K562 (cell line): ENCODE results near the gene PSMB10. TPM values are rescaled to one million over a fixed set of nuclear protein-coding genes. Genes with fewer than 3 reads are reported as not detected.

ENCODE experiments used
- CBFA2T2 ChIP-seq: fragments of 450-650 bp; conservative IDR thresholded peaks from 2 replicates; pipeline ENCODE4 v1.6.1; 2017; ENCODE audit warnings: mild to moderate bottlenecking
- DDX20 ChIP-seq: fragments of 450-650 bp; IDR thresholded peaks from 2 replicates; pipeline ENCODE4 v1.6.1; 2016; ENCODE audit warnings: missing genetic modification characterization, low read depth, mild to moderate bottlenecking, missing compliant biosample characterization, moderate library complexity
- E2F5 ChIP-seq: sonication (generic); formaldehyde crosslinking; IDR thresholded peaks from 2 replicates; pipeline ENCODE4 v1.8.0; 2022; ENCODE audit warnings: mild to moderate bottlenecking, missing genetic modification reagents
- EGR1 ChIP-seq: fragments of 450-650 bp; conservative IDR thresholded peaks from 2 replicates; pipeline ENCODE4 v1.6.1; 2017; ENCODE audit warnings: mild to moderate bottlenecking
- NR2C1 ChIP-seq, 2 experiments: fragments of 450-650 bp; IDR thresholded peaks; 2 replicates each; pipeline ENCODE4 v1.6.1; 2017; ENCODE audit warnings: mild to moderate bottlenecking in 2 of 2, antibody characterized with exemption in 1 of 2, inconsistent platforms in 1 of 2, missing compliant biosample characterization in 1 of 2, missing genetic modification characterization in 1 of 2
- PRDM10 ChIP-seq: fragments of 450-650 bp; IDR thresholded peaks from 2 replicates; pipeline ENCODE4 v1.6.1; 2018; ENCODE audit not compliant: partially characterized antibody
- PRMT5 ChIP-seq: sonication (generic); formaldehyde crosslinking; IDR thresholded peaks from 2 replicates; pipeline ENCODE4 v1.5.0; 2020; ENCODE audit warnings: missing genetic modification reagents
- RUNX1 ChIP-seq: sonication (generic); IDR thresholded peaks from 2 replicates; pipeline ENCODE4 v1.6.1; 2016; ENCODE audit warnings: antibody characterized with exemption, low read depth
- SAFB ChIP-seq: fragments of 200-400 bp; formaldehyde crosslinking; IDR thresholded peaks from 2 replicates; pipeline ENCODE4 v1.6.1; 2017; ENCODE audit warnings: low read depth, low read length, borderline replicate concordance
- SPI1 ChIP-seq: IDR thresholded peaks from 2 replicates; pipeline ENCODE4 v1.6.1; 2011; ENCODE audit warnings: low read depth, low read length, control low read depth, borderline replicate concordance
- TEAD2 ChIP-seq: fragments of 450-650 bp; IDR thresholded peaks from 2 replicates; pipeline ENCODE4 v1.6.1; 2016; ENCODE audit warnings: missing genetic modification characterization, control low read depth, missing compliant biosample characterization
- TEAD4 ChIP-seq, 2 experiments: sonication (generic) in 1 of 2; formaldehyde crosslinking in 1 of 2; IDR thresholded peaks; 2 replicates each; pipeline versions ENCODE4 v1.6.1 to v1.8.0; 2012 to 2022; ENCODE audit warnings: borderline replicate concordance in 1 of 2, inconsistent platforms in 1 of 2, low read length in 1 of 2, mild to moderate bottlenecking in 1 of 2, missing genetic modification reagents in 1 of 2
- THRAP3 ChIP-seq: fragments of 450-650 bp; IDR thresholded peaks from 2 replicates; pipeline ENCODE4 v1.6.1; 2016; ENCODE audit warnings: mild to moderate bottlenecking, inconsistent platforms, borderline replicate concordance
- ZBTB1 ChIP-seq: sonication (generic); formaldehyde crosslinking; IDR thresholded peaks from 2 replicates; pipeline ENCODE4 v1.8.1; 2023; ENCODE audit warnings: missing genetic modification reagents, low read depth, mild to moderate bottlenecking, borderline replicate concordance
- ZBTB17 ChIP-seq: fragments of 450-650 bp; formaldehyde crosslinking; IDR thresholded peaks from 2 replicates; pipeline ENCODE4 v1.4.0; 2020; ENCODE audit warnings: mild to moderate bottlenecking
- ZKSCAN8 ChIP-seq: fragments of 200-800 bp; sonication (Bioruptor generic); IDR thresholded peaks from 2 replicates; pipeline ENCODE4 v1.6.1; 2016; ENCODE audit warnings: missing genetic modification characterization, missing compliant biosample characterization
- ZNF431 ChIP-seq: sonication (generic); formaldehyde crosslinking; IDR thresholded peaks from 2 replicates; pipeline ENCODE4 v1.8.0; 2022; ENCODE audit warnings: mild to moderate bottlenecking, missing genetic modification reagents
- polyA plus RNA-seq, 8 experiments: library from polyadenylated mRNA; depleted of rRNA in 4 of 8; stranded (reverse) in 5 of 8; unstranded in 3 of 8; fragments of >200 nt; fragmentation: Nextera tagmentation in 2 of 8; fragmentation: Illumina TruSeq in 1 of 8; extraction: Ambion mirVana in 2 of 8; extraction: Trizol in 1 of 8; gene quantifications; 2 replicates each; pipeline versions ENCODE4 v1.2.1 to v1.2.3, GENCODE V29; 2011 to 2014; ENCODE audit warnings: inconsistent platforms in 1 of 8, missing spikeins in 1 of 8
- total RNA-seq, 7 experiments: library from RNA; depleted of rRNA in 6 of 7; stranded (reverse); fragments of >200 nt in 6 of 7; fragmentation: Illumina TruSeq in 2 of 7; extraction: Trizol in 2 of 7; gene quantifications; 2 replicates each; pipeline versions ENCODE4 v1.2.1 to v1.2.3, GENCODE V29; 2011 to 2021; ENCODE audit warnings: low replicate concordance in 1 of 7
- TF ChIP-seq, protein P1 (sequence below): IDR thresholded peaks from 3 replicates; pipeline ENCODE4 v1.6.1; 2011; ENCODE audit warnings: borderline replicate concordance, mild to moderate bottlenecking; ENCODE audit not compliant: insufficient read length, insufficient read depth
- TF ChIP-seq, protein P2 (sequence below): fragments of 250-450 bp; sonication (Bioruptor Pico); IDR thresholded peaks from 2 replicates; pipeline ENCODE4 v1.4.0; 2020; ENCODE audit warnings: mild to moderate bottlenecking, moderate library complexity

The PSMB10 gene
- total and polyA plus RNA-seq, 9 of the 15 experiments (the other 6 are each of a cell fraction or from before 2014, with no cell fraction given): 11.7 to 105 (median 51.0) TPM

DNA sequence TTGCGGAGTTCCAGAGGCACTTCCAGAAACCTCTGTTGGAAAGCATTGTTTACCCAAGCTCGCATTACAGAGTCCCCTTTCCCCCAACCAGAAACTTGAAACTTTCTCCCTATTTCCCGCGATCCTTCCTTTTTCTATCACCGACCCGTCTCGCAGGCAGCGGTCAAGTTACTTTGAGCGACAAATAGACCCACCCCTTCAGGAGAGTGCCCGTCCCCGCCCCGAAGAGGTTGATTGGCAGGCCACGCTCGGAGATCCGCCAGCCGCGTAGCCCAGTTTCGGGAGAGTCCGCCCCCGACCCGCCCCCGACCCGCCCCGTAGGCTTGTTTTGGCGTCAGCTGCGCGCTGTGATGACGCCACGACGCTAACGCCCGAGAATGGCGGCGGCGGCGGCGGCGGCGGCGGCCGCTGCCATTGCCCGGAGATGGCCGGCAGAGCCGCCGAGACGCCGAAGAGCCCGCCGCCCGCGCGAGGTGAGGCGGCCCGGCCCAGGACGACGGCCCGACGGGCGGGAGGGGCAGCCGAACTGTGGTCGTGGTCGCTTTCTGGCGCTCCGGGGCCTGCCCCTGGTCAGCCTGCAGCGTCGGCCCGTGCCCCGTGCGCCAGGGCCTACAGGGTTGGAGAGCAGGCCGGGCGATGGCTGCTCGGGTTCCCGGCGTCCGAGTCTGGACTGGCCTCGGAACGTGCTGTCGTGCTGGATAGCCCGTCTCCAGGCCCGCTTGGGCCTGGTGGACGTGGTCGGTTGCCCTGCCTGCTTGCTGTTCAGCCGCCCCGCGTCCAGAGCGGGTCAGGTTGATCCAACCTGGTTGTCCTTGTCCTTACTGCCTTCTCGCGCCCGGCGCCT is 43.5 kb downstream of the PSMB10 start, which contains the start of gene PSKH1 (continued):
- TF ChIP-seq PRDM10 (peak; percentile 26), RUNX1 (no peak), CBFA2T2 (no peak), ZNF431 (CRISPR knock-in tag) (no peak), PRMT5 (CRISPR knock-in tag) (no peak), SAFB (no peak), ZBTB1 (CRISPR knock-in tag) (peak; percentile 48; the same call in 1 of the 2 replicates), ZBTB17 (CRISPR knock-in tag) (0 out of 2 replicates have a peak, but pooled peaks have one; percentile 40), ZKSCAN8 (CRISPR knock-in tag) (no peak), E2F5 (CRISPR knock-in tag) (no peak), SPI1 (no peak), EGR1 (peak; percentile 25; the same call in 1 of the 2 replicates), THRAP3 (no peak), NR2C1 (IDR thresholded peaks at IDR 0.05) (no peak), NR2C1 (tag; IDR thresholded peaks at IDR 0.05) (no peak), TEAD2 (no peak), DDX20 (tag) (no peak), TEAD4 (IDR thresholded peaks at IDR 0.05; ENCODE audit: low read length) (no peak), TEAD4 (CRISPR knock-in tag; IDR thresholded peaks at IDR 0.05; ENCODE audit: borderline replicate concordance) (0 out of 2 replicates have a peak, but pooled peaks have one; percentile 39)
- TF ChIP-seq, protein P1, sequence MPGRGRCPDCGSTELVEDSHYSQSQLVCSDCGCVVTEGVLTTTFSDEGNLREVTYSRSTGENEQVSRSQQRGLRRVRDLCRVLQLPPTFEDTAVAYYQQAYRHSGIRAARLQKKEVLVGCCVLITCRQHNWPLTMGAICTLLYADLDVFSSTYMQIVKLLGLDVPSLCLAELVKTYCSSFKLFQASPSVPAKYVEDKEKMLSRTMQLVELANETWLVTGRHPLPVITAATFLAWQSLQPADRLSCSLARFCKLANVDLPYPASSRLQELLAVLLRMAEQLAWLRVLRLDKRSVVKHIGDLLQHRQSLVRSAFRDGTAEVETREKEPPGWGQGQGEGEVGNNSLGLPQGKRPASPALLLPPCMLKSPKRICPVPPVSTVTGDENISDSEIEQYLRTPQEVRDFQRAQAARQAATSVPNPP: no peak
- TF ChIP-seq, protein P2, sequence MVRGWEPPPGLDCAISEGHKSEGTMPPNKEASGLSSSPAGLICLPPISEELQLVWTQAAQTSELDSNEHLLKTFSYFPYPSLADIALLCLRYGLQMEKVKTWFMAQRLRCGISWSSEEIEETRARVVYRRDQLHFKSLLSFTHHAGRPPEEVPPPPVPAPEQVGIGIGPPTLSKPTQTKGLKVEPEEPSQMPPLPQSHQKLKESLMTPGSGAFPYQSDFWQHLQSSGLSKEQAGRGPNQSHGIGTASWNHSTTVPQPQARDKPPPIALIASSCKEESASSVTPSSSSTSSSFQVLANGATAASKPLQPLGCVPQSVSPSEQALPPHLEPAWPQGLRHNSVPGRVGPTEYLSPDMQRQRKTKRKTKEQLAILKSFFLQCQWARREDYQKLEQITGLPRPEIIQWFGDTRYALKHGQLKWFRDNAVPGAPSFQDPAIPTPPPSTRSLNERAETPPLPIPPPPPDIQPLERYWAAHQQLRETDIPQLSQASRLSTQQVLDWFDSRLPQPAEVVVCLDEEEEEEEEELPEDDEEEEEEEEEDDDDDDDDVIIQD (CRISPR knock-in tag): no peak
